NCI-H526 (cell line): Measurements from ENCODE around the gene ANXA1.
"Not testable (repeated sequence)": the region's sequence is repeated elsewhere in the genome, so short reads cannot be mapped to it uniquely, and the experiment has no call there.

ENCODE experiments used
- DNase-seq, 2 experiments: peaks; one replicate each; lab custom pipeline; 2025; lab: John Stamatoyannopoulos, UW

Gene ANXA1

DNA sequence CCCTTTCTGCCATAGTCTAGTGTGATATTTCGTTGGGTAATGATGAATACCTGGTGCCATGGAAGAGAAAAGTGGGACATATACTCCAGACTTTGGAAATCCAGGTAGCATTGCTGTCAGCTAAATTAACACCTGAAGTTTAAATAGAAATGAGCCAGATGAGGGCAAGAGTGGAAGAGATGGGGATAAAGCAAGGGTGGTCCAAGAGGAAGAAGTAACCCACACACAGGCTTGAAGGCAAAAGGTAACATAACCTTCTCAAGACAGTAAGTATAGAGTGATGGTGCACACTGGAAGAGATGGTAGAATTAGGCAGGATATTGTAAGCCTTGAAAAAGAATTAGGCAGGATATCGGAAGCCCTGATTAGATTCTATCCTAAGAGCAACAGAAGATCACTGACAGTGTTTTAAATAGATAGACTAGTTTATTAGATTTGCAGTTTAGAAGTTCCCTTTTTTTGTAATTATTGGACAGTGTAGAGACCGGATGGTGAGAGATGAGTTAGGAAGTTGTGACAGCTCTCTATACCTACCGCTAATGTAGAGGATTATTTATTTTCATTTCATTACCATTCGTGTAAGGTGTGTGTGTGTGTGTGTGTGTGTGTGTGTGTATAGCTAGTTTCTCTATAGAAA, 16.8 kb downstream of the ANXA1 start:
- no peak for DNase-seq

DNA sequence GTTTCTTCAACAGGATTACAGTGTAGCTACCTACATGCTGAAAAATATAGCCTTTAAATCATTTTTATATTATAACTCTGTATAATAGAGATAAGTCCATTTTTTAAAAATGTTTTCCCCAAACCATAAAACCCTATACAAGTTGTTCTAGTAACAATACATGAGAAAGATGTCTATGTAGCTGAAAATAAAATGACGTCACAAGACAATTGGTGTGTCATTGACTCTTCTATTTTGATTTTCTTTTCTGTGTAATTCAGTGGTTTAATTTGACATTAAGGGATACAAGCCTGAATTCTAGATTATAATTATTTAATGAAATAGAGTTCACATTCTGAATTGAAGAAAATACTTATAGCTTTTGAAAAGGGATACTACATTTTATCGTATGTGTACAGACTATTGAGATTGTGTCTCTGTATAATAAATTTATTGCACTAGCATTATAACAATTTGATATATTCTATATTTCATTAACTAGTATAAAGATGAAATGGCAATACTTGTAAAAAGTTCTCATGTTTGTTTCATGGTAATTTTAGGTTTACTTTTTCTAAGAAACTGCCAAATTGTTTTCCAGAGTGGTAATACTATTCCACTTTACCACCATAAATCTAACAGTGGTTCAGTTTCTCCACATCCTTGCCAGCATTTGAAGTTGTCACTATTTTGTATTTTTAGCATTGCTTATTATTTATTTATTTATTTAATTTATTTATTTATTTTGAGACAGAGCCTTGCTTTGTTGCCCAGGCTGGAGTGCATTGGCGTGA, 18.7 kb downstream of the ANXA1 start:
- no peak for DNase-seq

DNA sequence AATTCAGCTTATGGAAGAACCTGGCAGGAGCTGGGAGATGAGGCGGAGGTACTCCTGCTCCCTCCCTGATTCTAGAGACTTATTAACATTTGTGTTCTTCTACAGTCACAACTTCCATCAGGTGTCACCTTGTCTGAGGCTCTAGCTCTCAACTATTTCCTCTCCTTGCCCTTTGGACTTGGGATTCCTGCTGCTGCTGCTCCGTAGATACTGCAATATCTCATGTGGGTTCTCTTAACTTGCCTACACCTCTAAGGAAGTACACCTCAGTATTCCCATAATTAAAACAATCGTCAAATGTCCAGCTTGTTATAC, 21.2 kb downstream of the ANXA1 start:
- DNase-seq, result no peak

DNA sequence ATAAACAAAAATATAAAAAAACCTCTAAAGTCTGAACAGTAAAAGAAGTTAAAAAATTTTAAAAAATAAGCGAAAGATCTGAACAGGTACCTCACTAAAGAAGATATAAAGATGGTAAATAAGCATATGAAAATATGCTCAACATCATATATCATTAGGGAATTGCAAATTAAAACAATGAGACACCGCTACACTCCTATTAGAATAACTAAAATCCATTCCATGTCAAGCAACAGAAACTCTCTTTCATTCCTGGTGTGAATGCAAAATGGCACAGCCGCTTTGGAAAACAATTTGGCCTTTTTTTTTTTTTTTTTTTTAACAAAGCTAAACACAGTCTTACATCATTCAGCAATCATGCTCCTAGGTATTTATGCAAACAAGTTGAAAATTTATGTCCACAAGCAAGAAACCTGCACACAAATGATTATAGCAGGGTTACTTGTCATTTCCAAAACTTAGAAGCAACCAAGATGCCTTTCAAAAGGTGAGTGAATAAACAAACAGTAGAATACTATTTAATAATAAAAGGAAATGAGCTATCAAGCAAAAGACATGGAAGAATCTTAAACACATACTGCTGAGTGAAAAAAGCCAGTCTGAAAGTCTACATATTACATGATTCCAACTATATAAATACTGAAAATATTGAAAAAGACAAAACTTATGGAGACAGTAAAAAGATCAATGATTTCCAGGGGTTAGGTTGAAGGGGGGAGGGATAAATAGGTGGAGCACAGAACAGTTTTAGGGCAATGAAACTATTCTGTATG, 22.1 kb downstream of the ANXA1 start:
- peak; percentile 79 to 85 for DNase-seq

DNA sequence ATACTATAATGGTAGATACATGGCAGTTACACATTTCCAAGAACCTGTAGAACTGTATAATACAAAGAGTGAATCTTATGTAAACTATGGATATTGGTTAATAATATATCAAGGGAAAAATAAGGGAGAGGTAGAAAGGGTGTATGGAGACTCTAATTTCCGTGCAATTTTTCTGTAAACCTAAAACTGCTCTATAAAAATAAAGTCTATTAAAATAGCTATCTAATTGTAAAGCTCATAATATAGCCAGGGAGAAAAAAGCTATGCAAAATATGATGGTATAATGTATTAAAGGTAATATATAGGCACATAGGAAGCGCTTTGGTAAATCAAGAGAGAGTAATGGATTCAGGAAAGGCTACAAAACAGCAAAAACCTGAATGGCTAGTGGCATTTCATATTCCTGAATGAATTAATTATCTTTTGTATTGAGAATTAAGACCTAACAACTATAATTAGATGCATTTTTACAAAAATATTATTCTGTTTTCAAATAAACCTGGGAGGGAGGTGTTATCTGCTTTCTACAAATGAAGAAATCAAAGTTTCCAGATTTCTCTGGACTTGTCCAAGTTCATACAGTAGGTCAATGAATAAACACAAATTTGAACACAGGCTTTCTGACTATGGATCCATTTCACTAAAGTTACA, 22.8 kb downstream of the ANXA1 start:
- DNase-seq, result no peak

DNA sequence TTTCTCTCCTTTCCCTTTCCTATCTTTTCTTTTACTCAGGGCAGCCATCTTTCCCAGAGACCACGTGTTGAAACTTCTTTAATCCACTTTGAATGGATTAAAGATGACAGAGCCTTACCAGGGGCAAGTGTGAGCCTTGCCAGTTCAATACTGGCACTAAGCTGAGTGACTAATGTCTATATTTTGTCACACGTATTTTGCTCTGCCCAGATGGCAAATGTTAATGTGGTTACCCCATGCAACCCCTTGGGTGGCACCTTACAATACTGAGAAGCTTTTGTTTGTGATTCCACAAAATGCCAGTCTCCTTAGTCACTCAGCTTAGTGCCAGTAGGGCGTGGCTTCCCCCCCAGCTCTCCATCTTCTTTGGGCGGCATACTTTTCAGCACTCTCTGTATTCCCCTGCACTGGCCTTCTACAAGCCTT, 24.8 kb downstream of the ANXA1 start:
- no peak for DNase-seq

DNA sequence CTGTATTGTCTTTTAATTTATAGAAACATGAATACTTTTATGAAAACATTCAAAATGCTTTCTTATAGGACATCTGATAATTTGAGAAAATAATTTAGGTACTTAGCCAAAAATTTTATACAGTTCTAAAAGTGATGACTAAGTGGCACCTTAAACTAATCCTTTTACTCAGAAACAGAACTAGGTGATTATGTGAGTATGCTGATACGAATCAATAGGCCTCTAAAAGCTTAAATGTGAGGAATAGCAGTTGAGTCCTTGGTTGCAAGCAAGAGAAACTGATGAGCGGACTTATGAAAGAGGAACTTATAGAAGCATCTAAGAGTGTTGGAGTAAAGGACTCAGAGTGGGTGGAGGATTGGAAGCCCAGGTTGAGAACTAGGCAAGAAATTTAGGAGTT, 26.4 kb downstream of the ANXA1 start:
- DNase-seq, result no peak

DNA sequence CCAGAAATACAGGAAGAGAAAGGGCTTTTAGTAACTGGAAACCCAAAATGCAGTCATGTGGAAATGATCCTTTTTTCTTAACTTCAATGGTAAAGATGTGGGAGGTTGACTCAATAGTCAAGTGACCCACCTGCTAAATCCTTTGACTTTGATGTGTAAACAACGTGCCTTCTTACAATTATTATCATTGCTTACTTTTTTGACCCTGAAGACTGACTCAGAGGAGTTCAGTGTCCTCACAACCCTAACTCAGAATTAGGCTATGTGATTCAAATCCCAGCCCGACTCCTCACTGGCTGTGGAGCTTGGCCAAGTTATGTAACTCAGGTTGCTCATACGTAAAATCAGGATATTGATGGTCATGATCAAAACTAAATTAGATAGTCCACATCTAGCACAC, 27.9 kb downstream of the ANXA1 start:
- DNase-seq, result no peak

DNA sequence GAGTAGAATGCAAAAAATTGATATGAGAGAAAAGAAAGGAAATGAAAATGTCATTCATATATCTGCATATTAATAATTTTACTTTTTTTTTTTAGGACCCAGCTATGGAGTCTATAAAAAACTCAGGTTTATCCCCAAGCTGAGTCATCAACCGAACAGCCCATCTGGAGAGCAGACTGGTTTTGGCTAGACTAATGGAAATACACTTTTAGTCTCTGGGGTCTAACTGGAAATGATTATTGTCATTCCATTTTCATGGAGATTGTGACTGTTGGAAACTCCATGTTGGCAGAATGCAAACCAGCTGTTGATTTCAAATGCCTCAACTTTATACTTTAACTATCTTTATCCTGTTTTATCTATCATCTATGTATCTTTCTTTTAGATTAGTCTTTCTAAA, 28.7 kb downstream of the ANXA1 start:
- DNase-seq, result no peak

DNA sequence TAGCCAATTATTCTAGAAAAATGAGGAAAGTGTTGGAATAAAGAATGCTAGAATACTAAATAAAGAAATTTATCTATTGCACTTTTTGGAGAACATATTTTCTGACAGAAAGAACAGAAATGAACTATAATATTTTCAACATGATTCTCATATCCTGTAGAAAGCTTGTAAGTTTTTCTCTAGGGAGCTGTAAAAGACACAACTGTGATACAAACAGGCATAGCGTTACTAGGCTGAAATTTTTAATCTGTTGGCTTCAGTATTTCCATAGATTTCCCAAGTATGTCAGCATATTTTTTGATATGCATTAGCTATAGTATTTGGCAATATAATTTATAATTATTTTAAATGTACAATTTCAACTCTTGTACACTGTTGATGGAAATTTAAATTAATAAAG, 31.3 kb downstream of the ANXA1 start:
- peak in 1 of 2 experiments; percentile 19 for DNase-seq

DNA sequence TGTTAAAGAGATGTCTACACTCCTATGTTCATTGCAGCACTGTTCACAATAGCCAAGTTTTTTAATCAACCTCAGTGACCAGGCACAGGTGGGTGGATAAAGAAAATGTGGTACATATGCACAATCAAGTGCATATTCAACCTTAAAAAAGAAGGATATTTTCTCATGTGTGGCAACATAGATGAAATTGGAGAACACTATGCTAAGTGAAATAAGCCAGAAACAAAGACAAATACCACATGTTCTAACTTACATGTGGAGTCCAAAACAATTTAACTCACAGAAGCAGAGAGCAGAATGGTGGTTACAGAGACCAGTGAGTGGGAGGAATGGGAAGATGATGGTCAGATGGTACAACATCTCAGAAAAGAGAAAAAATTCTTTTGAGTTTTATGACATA, 31.8 kb downstream of the ANXA1 start:
- DNase-seq, result peak; percentile 17 to 45

DNA sequence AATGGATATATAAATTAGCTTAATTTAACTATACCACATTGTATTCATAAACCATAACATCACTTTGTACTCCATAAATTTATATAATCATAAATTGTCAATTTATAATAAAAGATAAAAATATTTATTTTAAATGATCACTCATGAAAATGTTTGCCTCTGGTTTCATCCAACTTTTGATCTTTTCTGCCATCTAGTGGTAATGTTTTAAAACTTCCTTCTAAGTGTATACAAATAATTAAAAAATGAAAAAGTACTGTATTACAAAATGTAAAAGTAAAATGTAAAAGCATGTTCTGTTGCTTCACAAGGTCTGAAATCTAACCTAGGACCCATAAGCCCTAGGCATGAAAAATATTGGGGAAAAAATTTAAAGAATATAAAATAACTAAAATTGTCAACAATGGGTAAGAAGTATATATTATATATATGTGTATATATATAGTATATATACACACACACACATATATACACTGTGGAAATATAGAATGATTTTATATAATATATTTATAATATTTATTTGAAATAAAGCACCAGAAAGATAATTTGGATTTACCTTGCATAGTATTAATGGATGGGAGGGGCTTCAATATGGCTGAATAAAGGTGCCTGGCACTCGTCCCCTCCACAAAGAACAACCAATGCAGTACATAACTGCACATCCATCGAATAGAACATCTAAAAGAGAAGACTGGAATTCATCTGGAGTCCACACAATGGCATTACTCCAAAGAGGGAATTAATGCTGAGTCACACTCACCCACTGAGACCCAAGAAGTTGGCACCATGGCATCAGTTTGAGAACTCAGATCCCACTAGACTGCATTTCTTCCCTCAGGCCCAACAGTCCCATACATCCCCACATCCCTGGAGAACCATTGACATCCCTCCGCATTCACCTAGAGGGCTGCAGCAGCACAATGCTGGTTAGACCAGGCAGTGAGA, 32.5 kb downstream of the ANXA1 start:
- DNase-seq, result peak; percentile 21 to 51

DNA sequence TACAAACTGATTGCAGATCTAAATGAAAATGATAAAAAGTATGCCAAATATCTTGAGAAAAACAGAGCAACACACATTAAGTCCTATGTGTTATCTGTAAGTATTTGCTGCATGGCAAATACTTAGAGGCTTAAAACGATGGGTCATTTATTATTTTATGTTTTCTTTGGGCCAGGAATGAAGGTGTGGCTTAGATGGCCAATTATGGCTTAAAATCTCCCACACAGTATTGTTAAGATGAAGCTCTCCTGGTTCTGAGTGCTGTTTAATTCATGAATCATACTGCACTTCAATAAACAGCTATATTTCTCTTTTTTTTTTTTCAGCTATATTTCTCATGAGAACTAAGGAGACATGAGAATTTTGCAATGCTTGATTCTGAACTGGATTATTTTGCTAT, 39.4 kb downstream of the ANXA1 start:
- DNase-seq, result not testable (repeated sequence)

DNA sequence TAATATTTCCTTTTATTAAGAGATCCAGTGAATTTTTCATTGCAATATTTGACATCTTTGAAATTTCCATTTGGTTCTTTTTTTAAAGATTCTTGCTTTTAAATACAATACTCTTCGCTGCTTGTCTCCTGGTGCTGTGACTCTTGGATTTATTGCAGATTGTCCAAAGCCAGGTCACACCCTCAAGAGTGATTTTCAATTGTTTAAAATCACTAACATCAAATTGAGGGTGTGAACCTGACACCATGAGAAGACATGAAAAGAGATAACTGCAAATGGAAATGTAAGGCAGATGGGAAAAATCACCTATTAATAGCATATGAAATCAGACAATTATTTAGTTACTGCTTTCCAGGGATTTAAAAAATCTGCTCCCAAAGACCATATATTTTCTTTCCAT, 42.6 kb downstream of the ANXA1 start:
- no peak for DNase-seq

DNA sequence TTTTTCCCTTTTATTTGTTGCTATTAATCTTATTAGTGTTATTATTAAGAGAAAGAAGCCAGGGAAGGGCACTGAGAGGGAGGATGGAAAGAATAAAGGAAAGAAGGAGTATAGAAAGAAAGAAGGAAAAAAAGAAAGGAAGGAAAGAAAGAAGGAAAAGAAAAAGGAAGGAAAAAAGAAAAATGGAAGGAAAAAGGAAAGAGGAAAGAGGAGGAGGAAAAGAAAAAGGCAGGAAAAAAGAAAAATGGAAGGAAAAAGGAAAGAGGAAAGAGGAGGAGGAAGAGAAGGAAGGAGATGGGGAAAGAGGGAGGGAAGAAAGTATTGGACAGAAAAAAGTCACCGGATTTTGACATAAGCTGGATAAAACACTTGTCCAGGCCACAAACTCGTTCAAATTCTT, 47.8 kb downstream of the ANXA1 start:
- no peak for DNase-seq

DNA sequence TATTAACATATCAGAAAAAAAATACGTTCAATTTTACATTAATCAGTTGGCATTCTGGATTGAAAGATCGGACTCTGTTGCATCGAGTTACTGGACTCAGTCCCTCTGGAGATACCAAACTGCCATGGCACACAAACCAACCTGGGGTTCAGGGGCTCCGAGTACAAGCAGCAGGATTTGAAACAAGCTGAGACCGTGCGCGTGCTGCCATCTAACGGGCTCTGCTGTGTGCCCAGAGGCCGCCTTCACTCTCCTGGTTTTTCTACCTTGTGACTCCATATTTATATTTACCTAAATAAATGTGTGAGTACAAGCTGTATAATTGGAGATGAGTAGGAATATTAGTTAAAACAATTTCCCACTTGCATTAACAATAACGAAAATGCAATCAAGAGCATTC, 48.2 kb downstream of the ANXA1 start:
- peak; percentile 49 to 81 for DNase-seq

DNA sequence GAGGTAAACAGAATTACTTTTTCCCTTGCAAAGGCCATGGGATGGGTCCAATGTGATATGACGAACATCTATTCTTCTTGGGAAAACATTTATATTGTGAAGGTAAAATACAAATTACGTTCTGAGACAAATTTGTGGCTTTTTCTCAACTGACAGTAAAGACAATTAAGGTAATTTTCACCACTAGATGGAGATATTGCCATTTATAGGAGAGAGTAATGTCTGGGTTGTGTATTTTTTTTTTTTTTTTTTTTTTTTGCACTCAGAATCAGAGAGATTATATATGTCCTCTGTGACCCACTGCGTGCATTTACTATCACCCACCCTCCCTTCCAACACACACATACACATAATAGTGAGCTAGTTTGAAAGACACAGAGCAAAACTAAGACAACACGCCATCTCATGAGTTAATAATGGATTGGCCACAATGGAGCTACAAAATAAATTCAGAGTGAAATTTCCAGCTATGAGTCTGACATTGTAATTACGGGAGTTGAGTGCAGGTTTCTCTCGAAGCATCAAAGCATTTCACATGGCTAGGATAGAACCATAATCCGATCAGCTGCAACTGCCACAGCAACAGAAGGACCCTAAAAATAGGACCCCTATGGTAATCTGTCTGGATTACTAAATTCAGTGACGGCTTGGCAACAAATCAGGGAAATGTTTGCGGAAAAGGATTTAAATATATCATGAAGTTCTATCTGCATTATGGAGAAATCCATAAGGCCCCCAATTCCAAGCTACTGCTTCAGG, 49.2 kb downstream of the ANXA1 start:
- DNase-seq, result peak; percentile 27 to 67

DNA sequence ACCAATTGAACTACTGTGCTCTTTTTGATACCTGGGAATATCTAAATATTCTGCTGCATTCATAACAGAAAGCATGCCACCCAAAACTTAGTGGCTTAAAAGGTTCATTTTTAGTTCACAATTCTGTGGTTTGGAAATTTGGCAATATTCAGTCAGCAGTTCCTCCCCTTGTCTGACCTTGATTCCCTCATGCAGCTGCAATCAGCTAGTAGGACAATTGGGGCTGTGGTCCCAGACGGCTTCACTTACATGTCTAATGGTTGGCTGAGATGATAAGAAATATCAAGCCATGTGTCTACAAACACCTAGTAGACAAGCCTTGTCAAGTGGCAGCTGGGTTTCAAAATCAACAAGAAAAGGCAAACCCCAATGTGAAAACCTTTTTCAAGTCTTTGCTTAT, 51.3 kb downstream of the ANXA1 start:
- no peak for DNase-seq

DNA sequence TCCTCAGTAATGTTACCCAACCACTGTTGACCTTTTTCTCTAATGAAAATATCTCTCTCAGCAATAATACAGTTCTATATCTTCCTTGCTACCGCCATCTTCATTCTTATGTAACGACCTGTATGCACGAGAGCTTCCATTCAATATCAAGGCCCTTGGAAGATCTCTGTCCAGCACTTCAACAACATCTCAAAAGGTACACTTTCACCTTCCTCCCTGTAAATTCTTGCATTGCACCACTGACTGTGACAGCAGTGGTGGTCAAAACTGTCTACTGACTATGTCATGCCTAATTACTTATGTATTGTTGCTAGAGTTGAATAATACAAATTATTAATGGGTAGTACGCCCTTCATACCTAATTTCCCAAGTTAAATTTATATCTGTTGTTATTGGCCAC, 53.3 kb downstream of the ANXA1 start:
- DNase-seq, result no peak

DNA sequence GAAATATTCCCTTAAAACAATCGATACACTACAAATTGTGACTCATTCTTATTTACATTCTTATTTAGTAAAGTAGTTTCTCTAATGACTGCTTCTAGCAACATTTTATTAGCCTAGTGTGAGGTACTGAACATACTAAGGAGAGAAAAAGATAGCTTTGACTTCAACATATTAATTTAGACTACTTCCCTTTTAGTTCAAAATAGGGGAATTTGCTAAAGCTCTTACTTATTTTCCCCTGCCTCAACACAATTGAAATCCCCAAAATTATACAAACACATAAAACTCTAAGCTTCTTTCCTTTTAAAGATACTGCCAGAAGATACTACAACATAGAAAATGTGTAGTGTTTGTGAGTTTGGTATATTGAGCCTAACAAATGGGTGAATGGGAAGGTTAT, 55.2 kb downstream of the ANXA1 start:
- no peak for DNase-seq
